ENCODE measurements around the gene HOXD12. TPM values are rescaled to one million over a fixed set of nuclear protein-coding genes. Genes with fewer than 3 reads are reported as not detected.

The HOXD12 gene
- polyA plus RNA-seq, 1 donor from 2014 or later: not detected

- no peak overlapping the region for H3K27ac ChIP-seq (ENCODE audit: low read length)
- no peak overlapping the region for H3K4me2 ChIP-seq (ENCODE audit: low read length)
- H3K9me3 ChIP-seq (ENCODE audit: low read length): peaks cover 4% of the 10 kb centered on the region
These were observed 35.4 kb downstream of the HOXD12 start for GRCh38 chr2:176135035-176135440.

GRCh38 chr2:176136374-176137251, 37.0 kb downstream of the HOXD12 start:
- no peaks in the 10 kb centered on the region for H3K9me2 ChIP-seq (ENCODE audit: insufficient read depth, low read length)
- H4K20me1 ChIP-seq (ENCODE audit: insufficient read depth): no peaks in the 10 kb centered on the region
- TF ChIP-seq SMC3 (conservative IDR thresholded peaks at IDR 0.05; ENCODE audit: poor library complexity): no peak
- no peak for TF ChIP-seq TAF1 (IDR thresholded peaks at IDR 0.05; ENCODE audit: low read depth)
- peak; percentile 63 for TF ChIP-seq EZH2 (IDR thresholded peaks at IDR 0.05; ENCODE audit: borderline replicate concordance, insufficient read depth, low read length, poor library complexity, severe bottlenecking)
- peak overlapping the region; percentile 60 for H3K4me3 ChIP-seq (ENCODE audit: low read length)
- H3K27ac ChIP-seq (ENCODE audit: low read length): no peak overlapping the region
- H3K79me2 ChIP-seq (replicated peaks; ENCODE audit: insufficient read depth, low read length): no peaks in the 10 kb centered on the region
- H3K4me2 ChIP-seq (ENCODE audit: low read length): no peak overlapping the region
- H3F3A ChIP-seq (ENCODE audit: insufficient read depth, low read length, poor library complexity, severe bottlenecking): no peaks in the 10 kb centered on the region
- no peak overlapping the region for H2AFZ ChIP-seq (ENCODE audit: low read depth, low read length)
- H3K9ac ChIP-seq (ENCODE audit: low read length): peak overlapping the region; percentile 34
- peaks cover 4% of the 10 kb centered on the region for H3K9me3 ChIP-seq (ENCODE audit: low read length)
- H3K36me3 ChIP-seq (ENCODE audit: insufficient read depth, low read length): no peaks in the 10 kb centered on the region
- H3K27me3 ChIP-seq (ENCODE audit: insufficient read depth, low read depth, low read length): peaks cover 100% of the 10 kb centered on the region

More at GRCh38 chr2:176135035-176135440, 35.4 kb downstream of the HOXD12 start:
- Histone ChIP-seq H3K4me3 (ENCODE audit: low read length) (no peak overlapping the region), H2AFZ (ENCODE audit: low read depth, low read length) (no peak overlapping the region), H3K9me2 (ENCODE audit: insufficient read depth, low read length) (no peaks in the 10 kb centered on the region), H4K20me1 (ENCODE audit: insufficient read depth) (no peaks in the 10 kb centered on the region), H3K9ac (ENCODE audit: low read length) (no peak overlapping the region), H3K36me3 (ENCODE audit: insufficient read depth, low read length) (no peaks in the 10 kb centered on the region), H3K27me3 (ENCODE audit: insufficient read depth, low read depth, low read length) (peaks cover 99% of the 10 kb centered on the region), H3K79me2 (replicated peaks; ENCODE audit: insufficient read depth, low read length) (no peaks in the 10 kb centered on the region), H3F3A (ENCODE audit: insufficient read depth, low read length, poor library complexity, severe bottlenecking) (no peaks in the 10 kb centered on the region)
- no peak for TF ChIP-seq POLR2AphosphoS5 (IDR thresholded peaks at IDR 0.05)
- TF ChIP-seq EZH2 (IDR thresholded peaks at IDR 0.05; ENCODE audit: borderline replicate concordance, insufficient read depth, low read length, poor library complexity, severe bottlenecking): no peak
- TF ChIP-seq CTCF (IDR thresholded peaks at IDR 0.05; ENCODE audit: poor library complexity, severe bottlenecking): peak; percentile 49
- TF ChIP-seq SMC3 (conservative IDR thresholded peaks at IDR 0.05; ENCODE audit: poor library complexity): peak; percentile 64
- peak; percentile 53 for TF ChIP-seq RAD21 (conservative IDR thresholded peaks at IDR 0.05)

GRCh38 chr2:176137252-176137580, 37.6 kb downstream of the HOXD12 start:
- no peak overlapping the region for H2AFZ ChIP-seq (ENCODE audit: low read depth, low read length)
- no peak overlapping the region for H3K27ac ChIP-seq (ENCODE audit: low read length)
- H3K4me3 ChIP-seq (ENCODE audit: low read length): peak overlapping the region; percentile 60
- H3K9me3 ChIP-seq (ENCODE audit: low read length): peaks cover 4% of the 10 kb centered on the region
- H3K27me3 ChIP-seq (ENCODE audit: insufficient read depth, low read depth, low read length): peaks cover 100% of the 10 kb centered on the region
- TF ChIP-seq REST (IDR thresholded peaks at IDR 0.05; ENCODE audit: borderline replicate concordance) (no peak), TAF1 (IDR thresholded peaks at IDR 0.05; ENCODE audit: low read depth) (no peak)
- H3K36me3 ChIP-seq (ENCODE audit: insufficient read depth, low read length): no peaks in the 10 kb centered on the region
- no peaks in the 10 kb centered on the region for H3K9me2 ChIP-seq (ENCODE audit: insufficient read depth, low read length)
- no peaks in the 10 kb centered on the region for H4K20me1 ChIP-seq (ENCODE audit: insufficient read depth)
- no peak overlapping the region for H3K9ac ChIP-seq (ENCODE audit: low read length)
- no peak overlapping the region for H3K4me2 ChIP-seq (ENCODE audit: low read length)
- no peaks in the 10 kb centered on the region for H3K79me2 ChIP-seq (replicated peaks; ENCODE audit: insufficient read depth, low read length)
- no peaks in the 10 kb centered on the region for H3F3A ChIP-seq (ENCODE audit: insufficient read depth, low read length, poor library complexity, severe bottlenecking)

All from neural cell (in vitro differentiated cells).